Endodermal cell (in vitro differentiated cells): ENCODE measurements around the gene SSTR4. TPM values are rescaled to one million over a fixed set of nuclear protein-coding genes. Genes with fewer than 3 reads are reported as not detected.

Experiments
- DNase-seq: peaks from one replicate; pipeline ENCODE4 v3.0.0-alpha.2; 2017
- H3K27ac ChIP-seq: 2 replicates; pipeline ENCODE4 v1.5.1; 2013; ENCODE audit warnings: mild to moderate bottlenecking, low read depth, low read length, moderate library complexity
- H3K27me3 ChIP-seq: 2 replicates; pipeline ENCODE4 v1.6.1; 2013; ENCODE audit warnings: mild to moderate bottlenecking, low read length, moderate library complexity; ENCODE audit not compliant: insufficient read depth, control insufficient read depth, poor library complexity, severe bottlenecking
- H3K36me3 ChIP-seq: 2 replicates; pipeline ENCODE4 v1.7.0; 2013; ENCODE audit warnings: mild to moderate bottlenecking, low read length, moderate library complexity; ENCODE audit not compliant: control insufficient read depth, insufficient read depth
- H3K4me1 ChIP-seq: one replicate; pipeline ENCODE4 v1.7.0; 2013; ENCODE audit warnings: low read length; ENCODE audit not compliant: control insufficient read depth, insufficient read depth
- H3K4me3 ChIP-seq: 2 replicates; pipeline ENCODE4 v1.5.1; 2013; ENCODE audit warnings: mild to moderate bottlenecking, low read length, moderate library complexity
- H3K9ac ChIP-seq: 2 replicates; pipeline ENCODE4 v1.6.1; 2013; ENCODE audit warnings: mild to moderate bottlenecking, low read length, moderate library complexity; ENCODE audit not compliant: poor library complexity, severe bottlenecking; ENCODE audit errors: extremely low read depth
- H3K9me3 ChIP-seq: 2 replicates; pipeline ENCODE4 v1.6.1; 2013; ENCODE audit warnings: mild to moderate bottlenecking, low read length, moderate library complexity; ENCODE audit not compliant: control insufficient read depth
- H3K27ac Mint-ChIP-seq: 2 replicates; pipeline ENCODE4 v1.8.0; 2020; ENCODE audit warnings: mixed read lengths
- H3K27me3 Mint-ChIP-seq: 2 replicates; pipeline ENCODE4 v1.8.0; 2021; ENCODE audit warnings: mild to moderate bottlenecking, mixed read lengths; ENCODE audit not compliant: insufficient read depth
- H3K36me3 Mint-ChIP-seq: 2 replicates; pipeline ENCODE4 v1.8.0; 2020; ENCODE audit warnings: low read depth, mixed read lengths
- H3K4me1 Mint-ChIP-seq: 2 replicates; pipeline ENCODE4 v1.8.0; 2020; ENCODE audit warnings: mixed read lengths
- H3K4me3 Mint-ChIP-seq: 2 replicates; pipeline ENCODE4 v1.8.0; 2020; ENCODE audit warnings: mild to moderate bottlenecking, moderate library complexity, mixed read lengths
- H3K9me3 Mint-ChIP-seq: 2 replicates; pipeline ENCODE4 v1.8.0; 2020; ENCODE audit warnings: mild to moderate bottlenecking, mixed read lengths
- CTCF ChIP-seq: fragments of 200-600 bp; sonication (generic); conservative IDR thresholded peaks from 2 replicates; pipeline ENCODE4 v1.5.0; 2021; ENCODE audit warnings: antibody characterized with exemption, mild to moderate bottlenecking
- WGBS, 2 experiments: methylation state at CpG; one replicate each; pipeline versions ENCODE4 v1.1.5 to v1.1.7; 2013; ENCODE audit warnings: missing lambda C conversion rate in 2 of 2, mixed read lengths in 1 of 2; ENCODE audit not compliant: insufficient coverage in 1 of 2, insufficient read length in 1 of 2; 5-methylcytosine and 5-hydroxymethylcytosine counted together
- total RNA-seq, 2 donors: library from RNA; stranded (reverse); fragmentation: NEBNext Ultra II Directional in 1 of 2; extraction: Animal tissue kit (Norgen Biotek cat#: 25700) in 1 of 2; gene quantifications; 2 replicates in 1 of 2; 3 replicates in 1 of 2; pipeline ENCODE4 v1.2.1, GENCODE V29; 2021

Gene SSTR4
- total RNA-seq, 2 donors from 2014 or later, result 0.40 TPM; not detected in 1

- Histone ChIP-seq H3K27ac (no peak overlapping the region), H3K36me3 (no peaks in the 10 kb centered on the region), H3K27me3 (no peaks in the 10 kb centered on the region), H3K4me3 (no peak overlapping the region), H3K4me1 (peaks cover 2% of the 10 kb centered on the region), H3K9ac (no peak overlapping the region), H3K9me3 (no peaks in the 10 kb centered on the region)
- Mint-ChIP-seq H3K4me3 (no peak overlapping the region), H3K9me3 (peaks cover 9% of the 10 kb centered on the region), H3K27ac (no peak overlapping the region), H3K36me3 (no peaks in the 10 kb centered on the region), H3K4me1 (peaks cover 26% of the 10 kb centered on the region), H3K27me3 (peaks cover 3% of the 10 kb centered on the region)
- DNase-seq, result no peak
- peak; percentile 64 for TF ChIP-seq CTCF
- WGBS, 2 experiments, result no CpG with 5 or more reads among the region's 1 CpG
These were observed 23.1 kb downstream of the SSTR4 start for GRCh38 chr20:23058240-23058639.

- H3K36me3 ChIP-seq, result no peaks in the 10 kb centered on the region
- Mint-ChIP-seq H3K4me1 (peaks cover 26% of the 10 kb centered on the region), H3K9me3 (peaks cover 9% of the 10 kb centered on the region), H3K36me3 (no peaks in the 10 kb centered on the region), H3K4me3 (no peak overlapping the region), H3K27me3 (no peaks in the 10 kb centered on the region), H3K27ac (no peak overlapping the region)
- WGBS, 2 experiments, result 94 to 98% methylated on average over 2 of the region's 3 CpGs
- TF ChIP-seq CTCF, result no peak
- H3K9me3 ChIP-seq, result no peaks in the 10 kb centered on the region
- no peak for DNase-seq
- H3K9ac ChIP-seq, result no peak overlapping the region
- H3K4me1 ChIP-seq, result no peaks in the 10 kb centered on the region
- no peak overlapping the region for H3K4me3 ChIP-seq
- no peaks in the 10 kb centered on the region for H3K27me3 ChIP-seq
- no peak overlapping the region for H3K27ac ChIP-seq
These were observed 23.9 kb downstream of the SSTR4 start for GRCh38 chr20:23059001-23059400.

GRCh38 chr20:23059846-23060245, 24.7 kb downstream of the SSTR4 start:
- H3K9ac ChIP-seq, result no peak overlapping the region
- Mint-ChIP-seq H3K4me1 (peaks cover 26% of the 10 kb centered on the region), H3K9me3 (peaks cover 9% of the 10 kb centered on the region), H3K4me3 (no peak overlapping the region), H3K36me3 (no peaks in the 10 kb centered on the region), H3K27me3 (no peaks in the 10 kb centered on the region), H3K27ac (no peak overlapping the region)
- 97 to 99% methylated on average over 3 of the region's 3 CpGs for WGBS, 2 experiments
- DNase-seq, result no peak
- H3K4me1 ChIP-seq, result no peaks in the 10 kb centered on the region
- H3K9me3 ChIP-seq, result no peaks in the 10 kb centered on the region
- no peaks in the 10 kb centered on the region for H3K27me3 ChIP-seq
- H3K4me3 ChIP-seq, result no peak overlapping the region
- no peak for TF ChIP-seq CTCF
- H3K27ac ChIP-seq, result no peak overlapping the region
- no peaks in the 10 kb centered on the region for H3K36me3 ChIP-seq
